DMS79 (cell line): Measurements from ENCODE around the gene AQP10.
A peak's percentile ranks its signal among the peaks of the same experiment; 100 is the strongest.
"Not testable (repeated sequence)": the region's sequence is repeated elsewhere in the genome, so short reads cannot be mapped to it uniquely, and the experiment has no call there.

Experiments used
- DNase-seq: peaks from one replicate; lab custom pipeline; 2025; lab: John Stamatoyannopoulos, UW

Gene AQP10

GRCh38 chr1:154344977-154345837 lies 24.3 kb downstream of the AQP10 start:
- no peak for DNase-seq

GRCh38 chr1:154346276-154346917 lies 25.5 kb downstream of the AQP10 start:
- DNase-seq, result no peak

- no peak for DNase-seq
Measured at GRCh38 chr1:154347961-154348360, 27.1 kb downstream of the AQP10 start.

- DNase-seq, result no peak
Measured at GRCh38 chr1:154348429-154349076, 27.7 kb downstream of the AQP10 start.

GRCh38 chr1:154349121-154349520 lies 28.2 kb downstream of the AQP10 start:
- no peak for DNase-seq

GRCh38 chr1:154350383-154350782 lies 29.5 kb downstream of the AQP10 start:
- DNase-seq, result no peak

- DNase-seq, result no peak
Measured at GRCh38 chr1:154351363-154352068, 30.6 kb downstream of the AQP10 start.

GRCh38 chr1:154352245-154352580 lies 31.3 kb downstream of the AQP10 start:
- no peak for DNase-seq

- DNase-seq, result peak; percentile 48
Measured at GRCh38 chr1:154352581-154353459, 31.9 kb downstream of the AQP10 start.

GRCh38 chr1:154353460-154353904 lies 32.6 kb downstream of the AQP10 start:
- no peak for DNase-seq

- no peak for DNase-seq
Measured at GRCh38 chr1:154353966-154354365, 33.1 kb downstream of the AQP10 start.

- no peak for DNase-seq
Measured at GRCh38 chr1:154358519-154358918, 37.6 kb downstream of the AQP10 start.

GRCh38 chr1:154360288-154360687 lies 39.4 kb downstream of the AQP10 start:
- no peak for DNase-seq

- not testable (repeated sequence) for DNase-seq
Measured at GRCh38 chr1:154360881-154361280, 40.0 kb downstream of the AQP10 start.

GRCh38 chr1:154361357-154361756 lies 40.5 kb downstream of the AQP10 start:
- no peak for DNase-seq

GRCh38 chr1:154371436-154371835 lies 50.5 kb downstream of the AQP10 start:
- DNase-seq, result no peak

- not testable (repeated sequence) for DNase-seq
Measured at GRCh38 chr1:154373777-154374357, 53.0 kb downstream of the AQP10 start.
